Measurements from ENCODE around the gene TMEM41B.
A peak's percentile ranks its signal among the peaks of the same experiment; 100 is the strongest.
"Not testable (repeated sequence)": the region's sequence is repeated elsewhere in the genome, so short reads cannot be mapped to it uniquely, and the experiment has no call there.

TMEM41B gene, protein sequence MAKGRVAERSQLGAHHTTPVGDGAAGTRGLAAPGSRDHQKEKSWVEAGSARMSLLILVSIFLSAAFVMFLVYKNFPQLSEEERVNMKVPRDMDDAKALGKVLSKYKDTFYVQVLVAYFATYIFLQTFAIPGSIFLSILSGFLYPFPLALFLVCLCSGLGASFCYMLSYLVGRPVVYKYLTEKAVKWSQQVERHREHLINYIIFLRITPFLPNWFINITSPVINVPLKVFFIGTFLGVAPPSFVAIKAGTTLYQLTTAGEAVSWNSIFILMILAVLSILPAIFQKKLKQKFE

DNA sequence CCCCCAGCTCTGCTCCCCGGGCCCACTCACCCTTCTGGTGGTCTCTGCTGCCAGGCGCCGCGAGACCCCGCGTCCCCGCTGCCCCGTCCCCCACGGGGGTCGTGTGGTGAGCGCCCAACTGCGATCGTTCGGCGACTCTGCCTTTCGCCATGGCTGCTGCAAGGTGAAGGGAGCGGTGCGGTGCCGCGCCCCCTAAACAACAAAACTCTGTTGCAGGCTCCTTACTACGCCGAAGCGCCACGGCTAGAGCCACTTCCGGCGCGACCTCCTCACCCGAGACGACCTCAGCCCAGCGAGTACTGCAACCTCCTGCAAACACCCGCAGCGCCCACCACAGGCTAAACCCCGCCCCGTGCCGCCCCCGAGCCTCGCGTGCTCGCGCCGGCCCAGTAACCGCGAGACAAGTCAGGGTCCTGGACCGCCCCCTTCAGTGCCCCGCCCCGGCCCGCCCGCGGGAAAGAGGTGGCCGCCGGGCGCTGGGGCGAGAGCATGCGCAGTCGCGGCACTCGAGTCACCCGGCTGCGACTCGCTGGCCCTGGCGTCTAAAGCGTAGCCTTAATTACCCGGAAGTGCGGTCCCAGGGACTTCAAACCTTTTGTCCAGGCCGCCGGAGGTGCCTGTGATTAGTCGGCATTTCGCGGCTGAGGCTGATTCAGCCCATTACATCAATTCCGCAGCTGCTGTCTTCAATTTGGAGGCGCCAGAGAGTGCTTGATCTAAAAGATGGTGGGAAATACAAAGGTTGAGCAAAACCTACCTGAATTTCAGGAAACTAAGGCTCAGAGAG, at the start of gene TMEM41B:
Gene TMEM41B, minus strand, starts transcription at position 303 of the 787 bp plus-strand sequence. Its CDS starts 152 bp downstream, at position 151.
- DNase-seq, result peak; percentile 98 to 99

DNA sequence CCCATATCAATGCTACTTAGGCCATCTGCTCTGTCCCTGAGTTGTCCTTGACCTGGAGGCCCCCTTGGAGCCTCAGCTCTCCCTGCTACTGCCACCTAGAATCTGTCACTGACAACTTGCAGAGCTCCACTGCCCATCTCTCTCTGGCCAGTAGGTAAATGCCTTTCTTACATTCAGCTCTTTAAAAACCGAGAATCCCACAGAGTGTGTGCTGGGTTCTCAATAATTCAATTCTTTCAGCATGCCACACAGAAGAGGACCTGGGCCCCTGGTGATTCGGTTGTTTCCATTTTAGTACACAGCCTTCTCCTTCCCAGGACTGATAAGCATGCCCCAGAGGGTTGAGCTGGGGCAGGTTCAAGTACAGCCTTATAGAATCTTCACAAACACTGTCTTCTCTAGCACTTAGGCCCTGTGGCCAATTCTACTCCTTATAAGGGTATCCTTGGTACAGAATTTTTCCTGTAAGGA, 48.0 kb upstream of the TMEM41B start:
- DNase-seq, result no peak

DNA sequence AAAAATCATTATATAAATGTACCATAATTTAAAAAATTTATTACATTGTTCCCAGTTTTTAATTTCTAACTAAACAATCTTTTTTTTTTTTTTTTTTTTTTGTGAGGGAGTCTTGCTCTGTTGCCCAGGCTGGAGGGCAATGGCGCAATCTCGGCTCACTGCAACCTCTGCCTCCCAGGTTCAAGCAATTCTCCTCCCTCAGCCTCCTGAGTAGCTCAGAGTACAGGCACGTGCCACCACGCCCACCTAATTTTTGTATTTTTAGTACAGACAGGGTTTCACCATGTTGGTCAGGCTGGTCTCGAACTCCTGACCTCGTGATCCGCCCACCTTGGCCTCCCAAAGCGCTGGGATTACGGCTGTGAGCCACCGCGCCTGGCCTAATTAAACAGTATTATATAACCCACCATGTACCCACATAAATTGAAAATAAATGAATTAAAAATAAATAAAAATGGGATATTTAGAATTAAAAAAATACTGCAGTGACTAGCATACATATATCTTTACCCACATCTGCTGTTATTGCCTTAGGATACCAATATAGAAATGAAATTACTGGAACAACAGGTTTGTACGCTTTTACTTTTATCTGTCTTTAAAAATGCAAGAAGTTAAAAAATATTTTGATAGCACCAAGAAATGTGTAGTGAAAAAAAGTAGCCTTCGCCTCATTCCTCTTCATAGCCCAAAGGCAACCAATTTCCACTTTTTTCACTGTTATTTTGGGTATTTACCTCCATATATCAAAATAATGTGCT, 46.6 kb upstream of the TMEM41B start:
- DNase-seq, result not testable (repeated sequence)

DNA sequence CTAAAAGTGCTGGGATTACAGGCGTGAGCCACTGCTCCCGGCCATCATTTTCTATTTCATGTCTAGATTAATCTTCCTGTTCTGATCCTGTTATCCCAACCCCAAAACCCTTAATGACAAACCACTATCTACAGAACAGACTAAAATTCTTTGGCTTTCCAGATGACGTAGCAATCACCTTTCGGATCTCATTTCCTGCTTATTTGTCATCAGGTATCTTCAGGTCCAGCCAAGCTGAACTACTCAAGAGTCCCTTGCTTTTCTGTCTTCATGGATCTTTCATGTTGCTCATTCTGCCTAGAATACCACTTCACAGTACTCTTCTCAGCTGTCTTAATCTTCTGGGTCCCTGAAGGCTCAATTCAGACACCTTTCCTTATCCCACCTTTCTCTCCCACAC, 42.6 kb upstream of the TMEM41B start:
- DNase-seq, result no peak

DNA sequence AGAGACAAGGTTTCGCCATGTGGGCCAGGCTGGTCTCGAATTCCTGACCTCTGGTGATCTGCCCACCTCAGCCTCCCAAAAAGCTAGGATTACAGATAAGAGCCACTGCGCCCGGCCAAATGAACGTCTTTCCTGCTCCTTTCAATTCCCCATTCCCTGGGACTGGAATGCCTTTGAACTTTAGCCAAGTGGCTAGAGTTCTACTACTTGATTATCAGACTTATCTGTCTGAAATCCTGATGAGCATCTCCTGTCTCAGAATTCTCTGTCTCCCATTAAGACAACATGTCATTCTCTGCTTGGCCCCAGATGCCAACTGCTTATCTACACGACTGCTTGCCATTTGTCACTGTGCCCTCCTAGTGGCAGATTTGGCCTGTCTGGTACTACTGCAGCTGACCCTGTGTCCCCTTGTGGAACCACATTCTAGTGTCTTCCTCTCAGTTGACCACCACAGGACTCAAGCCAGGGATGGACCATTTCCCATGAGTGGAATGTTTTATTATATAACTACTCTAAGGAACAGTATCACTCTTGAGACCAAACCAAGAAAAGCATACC, 37.0 kb upstream of the TMEM41B start:
- DNase-seq, result no peak

DNA sequence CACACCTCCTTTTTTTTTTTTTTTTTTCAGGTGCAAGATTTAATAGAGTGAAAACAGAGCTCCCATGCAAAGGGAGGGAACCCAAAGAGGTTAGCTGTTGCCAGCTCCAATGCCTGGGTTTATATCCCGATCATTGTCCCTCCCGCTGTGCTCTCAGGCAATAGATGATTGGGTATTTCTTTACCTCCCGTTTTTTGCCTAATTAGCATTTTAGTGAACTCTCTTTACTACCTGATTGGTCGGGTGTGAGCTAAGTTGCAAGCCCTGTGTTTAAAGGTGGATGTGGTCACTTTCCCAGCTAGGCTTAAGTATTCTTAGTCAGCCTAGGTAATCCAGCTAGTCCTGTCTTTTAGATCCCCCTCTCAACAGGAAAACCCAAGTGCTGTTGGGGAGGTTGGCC, 33.4 kb upstream of the TMEM41B start:
- not testable (repeated sequence) for DNase-seq

DNA sequence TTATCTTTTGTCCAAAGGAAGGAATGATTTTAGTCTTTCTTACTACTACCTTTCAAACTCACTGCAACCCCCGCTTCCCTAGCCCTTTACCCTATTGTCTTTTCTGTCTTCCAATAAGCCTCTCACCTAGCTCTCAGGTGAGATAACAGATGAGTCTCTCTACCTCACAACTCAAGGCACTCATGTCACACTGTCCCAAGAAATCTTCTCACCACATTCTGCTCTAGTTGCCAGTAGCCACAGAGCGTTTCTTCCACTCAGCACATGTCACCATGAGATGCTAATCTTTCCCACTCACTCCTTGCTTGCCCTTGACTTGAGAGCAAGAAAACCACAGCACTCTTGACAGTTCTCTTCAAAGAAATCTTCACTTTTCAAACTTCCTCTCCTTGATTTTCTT, 32.7 kb upstream of the TMEM41B start:
- DNase-seq, result no peak

DNA sequence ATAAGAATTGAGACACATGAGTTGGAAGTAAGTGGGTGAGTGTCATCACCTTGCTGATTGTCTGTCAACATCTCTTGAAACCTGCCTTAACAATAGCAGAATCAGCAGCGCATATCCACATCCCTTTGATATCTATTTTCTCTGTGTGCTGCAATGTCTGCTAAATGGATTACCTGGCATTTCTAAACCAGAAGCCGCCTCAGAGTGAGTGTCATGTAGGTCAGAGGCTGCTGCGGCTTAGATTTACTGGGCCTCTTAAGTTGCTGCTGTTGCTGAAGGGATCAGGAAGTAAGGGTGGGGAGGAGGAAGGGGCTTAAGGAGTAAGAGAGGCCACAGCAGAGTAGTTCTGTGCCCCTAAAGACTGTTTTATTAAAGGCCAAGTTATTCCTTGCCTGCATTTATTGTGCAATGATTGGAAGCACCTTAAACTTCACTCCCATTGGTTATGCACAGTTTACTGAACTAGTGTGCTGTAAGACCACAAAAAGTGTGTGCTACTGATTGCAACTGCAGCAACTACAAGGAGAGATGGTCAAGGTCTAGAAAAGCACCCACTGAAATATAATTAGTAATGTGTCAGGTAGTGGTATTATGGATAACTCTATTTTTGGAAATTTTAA, 29.8 kb upstream of the TMEM41B start:
- no peak for DNase-seq

DNA sequence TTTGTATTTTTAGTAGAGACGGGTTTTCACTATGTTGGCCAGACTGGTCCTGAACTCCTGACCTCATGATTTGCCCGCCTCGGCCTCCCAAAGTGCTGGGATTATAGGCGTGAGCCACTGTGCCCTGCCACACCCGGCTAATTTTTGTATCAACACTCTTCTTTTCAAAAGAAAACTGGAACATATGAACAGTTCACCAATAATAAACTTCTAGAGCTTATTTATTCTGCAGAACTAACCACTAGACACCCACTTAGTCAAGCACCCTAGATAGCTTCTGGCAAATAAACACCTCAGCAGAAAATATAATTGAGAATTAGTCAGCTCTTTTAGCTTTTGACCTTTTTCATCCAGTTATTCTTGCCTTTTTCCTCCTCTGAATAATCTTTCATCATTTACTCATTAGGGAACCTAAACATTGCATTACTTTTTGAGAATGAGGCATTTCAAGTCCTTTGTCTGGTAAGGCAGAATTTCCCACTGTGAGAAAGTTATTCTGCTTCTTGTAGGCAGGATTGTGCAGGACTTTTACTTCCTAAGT, 27.3 kb upstream of the TMEM41B start:
- no peak for DNase-seq

DNA sequence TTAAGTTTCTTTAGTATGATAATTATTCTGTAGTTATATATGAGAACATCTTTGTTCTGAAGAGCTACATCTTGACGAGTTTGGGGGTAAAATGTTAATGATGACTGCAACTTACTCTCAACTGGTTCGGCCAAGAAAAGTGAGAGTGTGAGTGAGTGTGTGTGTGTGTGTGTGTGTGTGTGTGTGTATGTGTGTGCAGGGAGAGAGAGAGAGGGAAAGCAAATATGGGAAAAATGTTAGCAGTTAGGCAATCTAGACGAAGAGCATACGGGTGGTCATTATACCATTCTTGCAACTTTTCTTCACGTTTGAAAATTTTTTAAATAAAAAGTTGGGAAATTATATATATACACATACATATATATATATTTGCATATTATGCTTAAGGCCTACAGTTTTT, 18.3 kb upstream of the TMEM41B start:
- DNase-seq, result no peak

DNA sequence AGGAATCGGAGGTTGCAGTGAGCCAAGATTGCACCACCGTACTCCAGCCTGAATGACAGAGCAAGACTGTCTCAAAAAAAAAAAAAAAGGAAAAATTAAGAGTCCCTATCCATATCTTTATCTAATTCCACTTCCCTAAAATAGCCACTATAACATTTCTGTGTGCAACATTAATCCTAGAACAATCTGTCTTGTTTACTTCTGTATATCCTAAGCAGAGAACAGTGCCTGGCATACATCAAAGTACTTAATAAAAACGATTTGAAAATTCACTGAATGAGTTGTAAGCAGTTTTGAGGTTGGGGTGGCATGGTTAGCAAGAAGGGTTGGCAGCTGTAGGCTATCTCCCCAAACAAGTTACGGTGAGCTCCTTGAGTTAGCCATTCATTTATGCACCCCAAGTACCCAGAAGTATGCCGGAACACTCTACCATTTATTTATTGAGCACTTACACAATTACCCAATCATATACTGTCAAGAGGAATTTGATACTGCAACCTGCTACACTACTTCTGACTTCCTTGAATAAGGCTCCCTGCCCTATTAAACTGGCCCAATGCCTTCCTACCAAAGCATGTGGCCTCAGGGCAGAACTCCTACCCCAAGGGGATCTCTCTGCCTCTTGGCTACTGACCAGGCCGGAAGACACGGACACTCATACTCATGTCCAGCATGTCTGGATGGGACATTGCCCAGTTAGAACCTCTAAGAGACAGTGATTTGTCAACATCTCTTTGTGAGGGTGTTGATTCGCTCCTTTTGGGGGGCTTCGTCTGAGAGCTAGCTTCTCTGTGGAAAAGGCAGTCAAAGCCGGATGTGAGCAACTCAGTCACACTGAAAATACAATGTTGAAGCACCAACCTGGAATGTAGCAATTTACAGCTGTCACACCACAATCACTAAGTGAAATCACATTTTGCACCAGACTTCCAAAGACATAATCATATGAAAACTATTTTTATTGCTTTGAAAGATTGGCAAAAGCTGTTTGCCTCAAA, 16.3 kb upstream of the TMEM41B start:
- DNase-seq, result no peak

DNA sequence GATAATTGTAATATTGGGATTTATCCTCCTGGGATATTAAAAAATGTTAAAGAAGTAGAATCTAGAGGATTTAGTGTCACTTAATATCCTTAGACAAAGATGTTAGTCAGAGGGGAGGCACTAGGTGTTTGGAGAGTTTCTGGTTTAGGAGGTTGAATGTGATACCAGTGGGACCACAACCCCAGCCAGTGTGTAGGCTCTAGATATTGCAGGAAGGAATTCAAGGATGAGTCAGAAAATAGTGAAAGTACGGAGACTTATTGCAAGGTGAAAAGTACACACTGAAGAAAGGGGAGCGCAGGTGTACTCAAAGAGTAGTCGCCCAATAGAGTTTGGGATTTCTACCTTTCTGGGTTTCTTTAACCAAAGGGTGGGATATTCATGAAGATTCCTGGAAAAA, 5.7 kb upstream of the TMEM41B start:
- DNase-seq, result no peak

DNA sequence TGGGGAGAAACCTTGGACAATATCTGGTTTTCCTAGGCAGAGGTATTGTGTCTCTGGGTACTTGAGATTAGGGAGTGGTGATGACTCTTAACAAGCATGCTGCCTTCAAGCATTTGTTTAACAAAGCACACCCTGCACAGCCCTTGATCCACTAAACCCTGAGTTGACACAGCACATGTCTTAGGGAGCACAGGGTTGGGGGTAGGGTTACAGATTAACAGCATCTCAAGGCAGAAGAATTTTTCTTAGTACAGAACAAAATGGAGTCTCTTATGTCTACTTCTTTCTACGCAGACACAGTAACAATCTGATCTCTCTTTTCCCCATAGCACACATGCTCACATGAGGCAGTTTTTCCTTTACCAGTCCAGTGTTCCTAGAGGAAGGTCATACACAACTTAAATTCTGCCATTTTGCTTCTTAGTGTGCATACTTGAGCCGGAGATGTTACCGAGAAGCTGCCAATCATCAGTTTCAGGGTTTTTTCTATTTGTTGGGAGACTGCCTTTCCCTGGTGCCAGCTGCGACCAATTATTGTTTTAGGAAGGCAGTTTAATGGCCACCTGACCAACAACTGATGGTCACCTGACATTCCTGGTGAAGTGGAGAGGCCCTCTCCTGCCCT, 5.1 kb upstream of the TMEM41B start:
- peak in 1 of 2 experiments; percentile 23 for DNase-seq

DNA sequence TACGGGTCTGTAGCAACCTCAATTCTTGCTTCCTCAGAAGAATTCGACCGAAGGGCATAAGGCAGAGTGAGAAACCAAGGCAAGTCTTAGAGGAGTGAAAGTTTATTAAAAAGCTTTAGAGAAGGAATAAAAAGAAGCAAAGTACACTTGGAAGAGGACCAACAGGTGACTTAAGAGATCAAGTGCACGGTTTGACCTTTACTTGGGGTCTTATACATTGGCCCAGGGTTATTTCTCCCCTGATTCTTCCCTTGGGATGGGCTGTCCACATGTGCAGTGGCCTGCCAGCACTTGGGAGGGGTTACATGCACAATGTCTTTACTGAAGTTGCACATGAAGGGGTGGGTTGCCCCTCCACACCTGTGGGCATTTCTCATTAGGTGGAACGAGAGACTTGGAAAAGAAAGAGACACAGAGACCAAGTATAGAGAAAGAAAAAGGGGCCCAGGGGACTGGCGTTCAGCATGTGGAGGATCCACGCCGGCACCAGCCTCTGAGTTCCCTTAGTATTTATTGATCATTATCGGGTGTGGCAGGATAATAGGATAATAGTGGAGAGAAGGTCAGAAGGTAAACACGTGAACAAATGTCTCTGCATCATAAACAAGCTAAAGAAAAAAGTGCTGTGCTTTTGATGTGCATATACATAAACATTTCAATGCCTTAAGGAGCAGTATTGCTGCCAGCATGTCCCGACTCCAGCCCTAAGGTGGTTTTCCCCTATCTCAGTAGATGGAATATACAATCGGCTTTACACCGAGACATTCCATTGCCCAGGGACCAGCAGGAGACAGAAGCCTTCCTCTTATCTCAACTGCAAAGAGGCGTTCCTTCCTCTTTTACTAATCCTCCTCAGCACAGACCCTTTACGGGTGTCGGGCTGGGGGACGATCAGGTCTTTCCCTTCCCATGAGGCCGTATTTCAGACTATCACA, 4.3 kb upstream of the TMEM41B start:
- not testable (repeated sequence) for DNase-seq

DNA sequence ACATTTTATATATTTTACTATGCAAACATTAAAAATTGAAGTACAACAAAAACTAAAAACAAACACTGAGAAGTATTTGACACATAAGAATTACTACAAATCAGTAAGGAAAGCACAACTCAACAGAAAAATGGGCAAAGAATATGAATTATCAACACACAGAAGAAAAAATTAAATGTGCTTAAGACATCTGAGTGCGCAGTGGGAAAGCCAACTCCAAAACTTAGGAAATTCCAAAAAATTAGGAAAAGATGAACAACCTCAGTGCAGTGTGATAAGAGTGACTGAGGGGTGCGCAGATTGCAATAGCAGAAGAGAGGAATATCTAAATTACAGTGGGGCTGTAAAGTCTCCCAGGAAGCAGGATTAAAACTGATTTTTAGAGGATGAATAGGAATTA, 1.9 kb upstream of the TMEM41B start:
- DNase-seq, result no peak

DNA sequence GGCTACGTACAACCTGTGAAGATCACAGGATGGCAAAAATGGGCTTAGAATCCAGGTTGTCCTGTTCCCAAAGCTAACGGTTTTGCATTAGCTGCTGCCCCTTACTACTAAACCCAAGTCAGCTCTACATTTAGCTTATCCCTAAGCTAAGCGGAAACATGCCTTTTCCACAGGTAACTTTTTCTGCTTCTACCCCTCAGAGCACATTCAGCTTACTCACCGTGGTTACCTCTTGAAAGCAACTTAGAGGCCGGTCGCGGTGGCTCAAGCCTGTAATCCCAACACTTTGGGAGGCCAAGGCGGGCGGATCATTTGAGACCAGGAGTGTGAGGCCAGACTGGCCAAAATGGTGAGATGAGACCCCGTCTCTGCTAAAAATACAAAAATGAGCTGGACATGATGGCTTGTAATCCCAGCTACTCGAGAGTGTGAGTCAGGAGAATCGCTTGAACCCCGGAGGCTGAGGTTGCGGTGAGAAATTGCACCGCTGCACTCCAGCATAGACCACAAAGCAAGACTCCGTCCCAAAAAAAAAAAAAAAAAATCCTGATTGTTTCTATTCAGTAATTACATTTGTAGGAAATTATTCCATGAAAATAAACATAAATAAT, 790 bp upstream of the TMEM41B start:
- DNase-seq, result no peak

DNA sequence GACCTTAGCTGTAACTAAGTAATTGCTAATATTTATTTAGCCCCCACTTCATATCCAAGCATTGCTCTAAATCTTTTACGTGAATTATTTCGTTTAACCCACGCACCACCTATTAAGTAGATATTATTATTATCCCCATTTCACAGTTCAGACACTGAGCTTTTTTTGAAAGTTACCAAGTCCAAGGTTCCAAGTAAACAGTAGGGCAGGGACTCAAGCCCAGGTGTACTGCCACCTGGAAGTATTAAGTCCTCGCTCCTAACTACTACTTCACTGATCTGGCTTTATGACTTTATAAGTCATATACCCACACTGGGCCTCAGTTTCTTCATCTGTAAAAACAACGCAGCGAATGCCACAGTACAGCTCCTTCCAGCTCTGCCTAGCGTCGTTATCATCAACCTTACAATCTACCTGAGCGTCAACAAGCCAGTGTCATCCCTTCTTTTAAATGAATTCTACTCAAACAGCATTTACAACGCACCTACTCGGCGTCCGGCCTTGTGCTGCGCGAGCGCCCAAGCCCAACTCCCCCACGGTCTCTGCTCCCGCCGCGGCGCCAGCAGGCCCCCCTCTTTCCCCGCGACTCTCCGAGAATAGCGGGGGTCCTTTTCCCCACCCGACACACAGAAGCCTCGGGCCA, 624 bp downstream of the TMEM41B start:
- peak; percentile 37 to 62 for DNase-seq

DNA sequence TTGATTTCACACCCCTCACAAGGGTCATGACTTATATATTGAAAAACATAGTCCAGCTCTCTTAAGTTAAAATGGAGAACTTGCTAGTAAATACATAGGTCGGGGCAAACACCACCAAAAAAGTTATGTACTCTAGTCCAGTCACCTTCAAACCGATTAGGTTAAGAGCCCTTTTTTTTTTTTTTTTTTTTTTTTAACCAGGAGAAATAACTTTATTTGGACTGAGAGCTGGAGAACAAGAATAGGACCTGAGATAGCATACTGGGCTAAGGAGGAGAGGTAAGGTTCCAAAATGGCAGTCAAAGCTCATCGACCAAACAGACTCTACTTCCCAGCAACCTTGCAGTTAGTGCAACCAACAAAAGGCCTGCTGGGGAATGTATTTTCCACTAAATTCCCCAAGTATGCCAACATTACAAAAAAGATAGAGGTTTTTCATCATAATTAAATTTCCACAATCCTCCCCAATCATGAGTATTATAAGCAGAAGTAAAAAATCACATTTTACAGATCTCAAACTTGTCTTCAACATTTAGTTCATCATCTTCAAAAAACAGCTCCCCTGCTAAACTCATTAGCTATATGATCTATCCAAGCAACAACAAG, 3.8 kb downstream of the TMEM41B start:
- no peak for DNase-seq
